Measurements from ENCODE around the gene THRAP3. TPM values are rescaled to one million over a fixed set of nuclear protein-coding genes. Genes with fewer than 3 reads are reported as not detected.

THRAP3 gene
- total and polyA plus RNA-seq, 2 experiments from 2014 or later, result 127 to 161 TPM

- Histone ChIP-seq H3K4me1 (ENCODE audit: insufficient read depth) (peaks cover 5% of the 10 kb centered on the region; the same call in 1 of the 2 replicates), H2AFZ (no peak overlapping the region), H3K4me2 (no peak overlapping the region), H3K9me2 (ENCODE audit: insufficient read depth) (no peaks in the 10 kb centered on the region), H3K27me3 (ENCODE audit: insufficient read depth) (no peaks in the 10 kb centered on the region), H3K79me2 (replicated peaks; ENCODE audit: insufficient read depth) (peaks cover 97% of the 10 kb centered on the region), H3K36me3 (ENCODE audit: insufficient read depth) (no peaks in the 10 kb centered on the region), H4K20me1 (replicated peaks; ENCODE audit: insufficient read depth) (peaks cover 86% of the 10 kb centered on the region), H3F3A (replicated peaks; ENCODE audit: low read depth) (no peaks in the 10 kb centered on the region), H3K4me3 (no peak overlapping the region), H3K27ac (ENCODE audit: low read depth) (0 out of 2 replicates have a peak overlapping the region, but pooled peaks have one; percentile 55)
- peaks cover 34% of the 10 kb centered on the region for H3K36me3 Mint-ChIP-seq (ENCODE audit: low read depth)
- DNase-seq (ENCODE audit: low spot score) (no peak), ATAC-seq (no peak)
- TF ChIP-seq CREB1 (CRISPR knock-in tag; IDR thresholded peaks at IDR 0.05; ENCODE audit: low read depth) (no peak), STAT1 (IDR thresholded peaks at IDR 0.05; ENCODE audit: unreplicated experiment) (no peak), ETS1 (IDR thresholded peaks at IDR 0.05) (no peak), EZH2 (IDR thresholded peaks at IDR 0.05; ENCODE audit: low read depth, unreplicated experiment) (no peak), CTCF (conservative IDR thresholded peaks at IDR 0.05; ENCODE audit: low read depth in 2 of 2) (no peak), REST (IDR thresholded peaks at IDR 0.05; ENCODE audit: unreplicated experiment) (no peak), POLR2AphosphoS5 (IDR thresholded peaks at IDR 0.05; ENCODE audit: low read depth) (no peak), JUNB (IDR thresholded peaks at IDR 0.05; ENCODE audit: unreplicated experiment) (no peak), EZH2phosphoT487 (IDR thresholded peaks at IDR 0.05; ENCODE audit: unreplicated experiment) (no peak), ZNF331 (CRISPR knock-in tag; IDR thresholded peaks at IDR 0.05; ENCODE audit: low read depth) (no peak), ZNF462 (CRISPR knock-in tag; IDR thresholded peaks at IDR 0.05) (no peak), ZNF114 (CRISPR knock-in tag; IDR thresholded peaks at IDR 0.05) (no peak)
- peaks cover 11% of the 10 kb centered on the region for H3K4me1 Mint-ChIP-seq
- H3K27ac Mint-ChIP-seq, result no peak overlapping the region
- H3K27me3 Mint-ChIP-seq (ENCODE audit: insufficient read depth, low read depth, poor library complexity), result peaks cover 7% of the 10 kb centered on the region
- H3K4me3 Mint-ChIP-seq, result no peak overlapping the region
- H3K9me3 Mint-ChIP-seq, result no peaks in the 10 kb centered on the region
Measured at GRCh38 chr1:36247538-36247937, 23.3 kb downstream of the THRAP3 start.
